Body of pancreas (tissue), 4 donors: ENCODE data around the gene SNX22. TPM values are rescaled to one million over a fixed set of nuclear protein-coding genes. Genes with fewer than 3 reads are reported as not detected.
A peak's percentile ranks its signal among the peaks of the same experiment; 100 is the strongest.
"Not testable (repeated sequence)": the region's sequence is repeated elsewhere in the genome, so short reads cannot be mapped to it uniquely, and the experiment has no call there.

Experiments
- ATAC-seq: fragments of 150-250 bp; one replicate; pipeline ENCODE4 v1.9.1; 2016
- DNase-seq, 4 donors: peaks; one replicate each; pipeline ENCODE4 v3.0.0-alpha.2; 2019
- H3K27ac ChIP-seq, 4 donors: fragments of 200-600 bp; sonication (generic); 1 replicate in 3 of 4; 2 replicates in 1 of 4; pipeline versions ENCODE4 v1.5.1 to v1.6.1; 2016 to 2019; ENCODE audit warnings: mild to moderate bottlenecking in 1 of 4, mixed read lengths in 1 of 4, moderate library complexity in 1 of 4
- H3K27me3 ChIP-seq, 2 donors: fragments of 200-600 bp; sonication (generic); one replicate each; pipeline ENCODE4 v1.6.0; 2016; ENCODE audit warnings: mild to moderate bottlenecking in 1 of 2
- H3K36me3 ChIP-seq, 2 donors: fragments of 200-600 bp; sonication (generic); replicated peaks in 1 of 2; 2 replicates each; pipeline ENCODE4 v1.5.1; 2016; ENCODE audit warnings: low read depth in 2 of 2; ENCODE audit not compliant: insufficient read depth in 1 of 2
- H3K4me1 ChIP-seq: fragments of 200-600 bp; sonication (generic); one replicate; pipeline ENCODE4 v1.6.0; 2016
- H3K4me3 ChIP-seq, 2 donors: fragments of 200-600 bp; sonication (generic); 1 replicate in 1 of 2; 2 replicates in 1 of 2; pipeline ENCODE4 v1.5.1; 2016 to 2019
- H3K9me3 ChIP-seq, 3 donors: fragments of 200-600 bp; sonication (generic); 1 replicate in 2 of 3; 2 replicates in 1 of 3; pipeline ENCODE4 v1.5.1; 2016
- CTCF ChIP-seq, 7 experiments: fragments of 450-650 bp in 4 of 7; fragments of 200-600 bp in 3 of 7; sonication (generic) in 3 of 7; IDR thresholded peaks; one replicate each; pipeline ENCODE4 v1.5.1; 2016 to 2019; ENCODE audit warnings: antibody characterized with exemption in 7 of 7
- POLR2A ChIP-seq, 3 donors: fragments of 450-650 bp; IDR thresholded peaks; one replicate each; pipeline ENCODE4 v1.6.1; 2016; ENCODE audit warnings: antibody characterized with exemption in 3 of 3, mild to moderate bottlenecking in 2 of 3
- WGBS, 2 donors: methylation state at CpG; one replicate each; pipeline ENCODE4 v1.1.5; 2017; 5-methylcytosine and 5-hydroxymethylcytosine counted together
- intact Hi-C: fragments of 100-400 bp; cut with DNase I; formaldehyde crosslinking; loops from one replicate; pipeline ENCODE4 v1.15.1; 2023
- total RNA-seq, 2 donors: library from RNA; depleted of rRNA; stranded (reverse); fragments of >200 nt; gene quantifications; one replicate each; pipeline ENCODE4 v1.1.0, GENCODE V29; 2016

Gene SNX22
- under 1 TPM; under 0.01 to 0.78 TPM for total RNA-seq

GRCh38 chr15:64151727-64152506 lies at the start of gene SNX22:
Gene SNX22, plus strand, starts transcription at chr15:64151731. Its CDS starts 45 bp downstream, at chr15:64151776.
- peak; percentile 9 for ATAC-seq
- H3K4me3 ChIP-seq: peak within 1 kb of the TSS; percentile 6 to 35
- TF ChIP-seq POLR2A (IDR thresholded peaks at IDR 0.05) (peak in 1 of 3 donors; percentile 18), CTCF (IDR thresholded peaks at IDR 0.05) (no peak)
- H3K4me1 ChIP-seq: peaks cover 34% of the 10 kb centered on the region
- no peaks in the 10 kb centered on the region for H3K9me3 ChIP-seq
- intact Hi-C loops: loop anchor here (10.0 kb wide), 1 partner anchor 57 kb away; the partner anchor contains the start of genes CIAO2A and SNX1
- H3K36me3 ChIP-seq: peaks cover 14 to 19% of the 10 kb centered on the region in 2 donors
- DNase-seq: peak; percentile 45 to 70 (median 56)
- 0% methylated on average over 70 of the region's 83 CpGs; no CpG with 5 or more reads in 1 of the 2 donors for WGBS, 2 donors
- H3K27ac ChIP-seq: peak within 1 kb of the TSS in 2 of 4 donors; percentile 42 to 46
- H3K27me3 ChIP-seq: no peaks in the 10 kb centered on the region

GRCh38 chr15:64102497-64102896 lies 49.0 kb upstream of the SNX22 start:
- TF ChIP-seq POLR2A (IDR thresholded peaks at IDR 0.05) (no peak), CTCF (IDR thresholded peaks at IDR 0.05) (no peak)
- no peak overlapping the region for H3K4me3 ChIP-seq

GRCh38 chr15:64105113-64105704 lies 46.3 kb upstream of the SNX22 start:
- peak; percentile 64 for ATAC-seq
- Histone ChIP-seq H3K4me1 (peaks cover 40% of the 10 kb centered on the region), H3K36me3 (no peaks in the 10 kb centered on the region), H3K27ac (peak overlapping the region in 3 of 4 donors; percentile 4 to 63 (median 48)), H3K27me3 (no peaks in the 10 kb centered on the region), H3K4me3 (no peak overlapping the region), H3K9me3 (no peaks in the 10 kb centered on the region)
- TF ChIP-seq POLR2A (IDR thresholded peaks at IDR 0.05) (no peak), CTCF (IDR thresholded peaks at IDR 0.05) (no peak)
- intact Hi-C loops: no loop called here
- 55 to 70% methylated on average over 9 of the region's 9 CpGs for WGBS, 2 donors
- peak in 2 of 4 donors; percentile 23 to 46 for DNase-seq

More at GRCh38 chr15:64102497-64102896, 49.0 kb upstream of the SNX22 start:
- ATAC-seq: no peak
- no peak for DNase-seq
- WGBS, 2 donors: 95 to 100% methylated on average over 2 of the region's 2 CpGs
- H3K27me3 ChIP-seq: no peaks in the 10 kb centered on the region
- H3K36me3 ChIP-seq: no peaks in the 10 kb centered on the region
- H3K9me3 ChIP-seq: no peaks in the 10 kb centered on the region
- intact Hi-C loops: no loop called here
- H3K4me1 ChIP-seq: peaks cover 57% of the 10 kb centered on the region
- H3K27ac ChIP-seq: no peak overlapping the region

GRCh38 chr15:64107337-64107736 lies 44.2 kb upstream of the SNX22 start:
- DNase-seq (no peak), ATAC-seq (no peak)
- TF ChIP-seq POLR2A (IDR thresholded peaks at IDR 0.05): no peak
- TF ChIP-seq CTCF (IDR thresholded peaks at IDR 0.05): no peak
- no peak overlapping the region for H3K4me3 ChIP-seq
- no peaks in the 10 kb centered on the region for H3K36me3 ChIP-seq
- H3K9me3 ChIP-seq: no peaks in the 10 kb centered on the region
- no peaks in the 10 kb centered on the region for H3K27me3 ChIP-seq
- H3K4me1 ChIP-seq: peaks cover 48% of the 10 kb centered on the region
- intact Hi-C loops: no loop called here
- 85 to 95% methylated on average over 1 of the region's 1 CpG for WGBS, 2 donors
- H3K27ac ChIP-seq: no peak overlapping the region

GRCh38 chr15:64110108-64110701 lies 41.3 kb upstream of the SNX22 start:
- 92 to 95% methylated on average over 4 of the region's 4 CpGs for WGBS, 2 donors
- H3K27me3 ChIP-seq, intact Hi-C loops, DNase-seq, H3K36me3 ChIP-seq, H3K4me3 ChIP-seq, H3K27ac ChIP-seq, H3K9me3 ChIP-seq, ATAC-seq: not testable (repeated sequence)
- peaks cover 42% of the 10 kb centered on the region for H3K4me1 ChIP-seq
